Osteoblast (primary cell): ENCODE data around the gene MFAP3L. TPM values are rescaled to one million over a fixed set of nuclear protein-coding genes. Genes with fewer than 3 reads are reported as not detected.
A peak's percentile ranks its signal among the peaks of the same experiment; 100 is the strongest.

ENCODE experiments used
- DNase-seq: peaks from one replicate; pipeline ENCODE4 v3.0.0; 2011; ENCODE audit warnings: low spot score, mixed read lengths; ENCODE audit not compliant: insufficient read length; ENCODE audit errors: missing footprints
- H2AFZ ChIP-seq: 2 replicates; pipeline ENCODE4 v1.6.0; 2011; ENCODE audit warnings: mild to moderate bottlenecking, low read length
- H3K27ac ChIP-seq: 2 replicates; pipeline ENCODE4 v1.5.1; 2011; ENCODE audit warnings: mild to moderate bottlenecking, low read depth, low read length, moderate library complexity
- H3K27me3 ChIP-seq: 2 replicates; pipeline ENCODE4 v1.6.0; 2012; ENCODE audit warnings: mild to moderate bottlenecking, control low read depth, inconsistent platforms, low read length, moderate library complexity; ENCODE audit not compliant: insufficient read depth
- H3K36me3 ChIP-seq: 2 replicates; pipeline ENCODE4 v1.5.1; 2011; ENCODE audit warnings: mild to moderate bottlenecking, low read length, control low read depth, moderate library complexity; ENCODE audit not compliant: insufficient read depth
- H3K4me1 ChIP-seq: 2 replicates; pipeline ENCODE4 v1.5.1; 2011; ENCODE audit warnings: mild to moderate bottlenecking, low read length, control low read depth, moderate library complexity; ENCODE audit not compliant: insufficient read depth
- H3K4me2 ChIP-seq: 2 replicates; pipeline ENCODE4 v1.6.0; 2011; ENCODE audit warnings: mild to moderate bottlenecking, low read length; ENCODE audit not compliant: insufficient read depth
- H3K4me3 ChIP-seq: fragments of 200-600 bp; sonication (generic); 3 replicates; pipeline ENCODE4 v1.5.1; 2012; ENCODE audit warnings: mild to moderate bottlenecking, low read length, inconsistent platforms; ENCODE audit not compliant: insufficient read depth
- H3K79me2 ChIP-seq: 2 replicates; pipeline ENCODE4 v1.6.0; 2012; ENCODE audit warnings: mild to moderate bottlenecking, low read length, control low read depth, inconsistent platforms; ENCODE audit not compliant: insufficient read depth
- H3K9me3 ChIP-seq: 2 replicates; pipeline ENCODE4 v1.5.1; 2011; ENCODE audit warnings: low read depth, low read length, control low read depth
- H4K20me1 ChIP-seq: 2 replicates; pipeline ENCODE4 v1.6.0; 2012; ENCODE audit warnings: mild to moderate bottlenecking, low read length, control low read depth; ENCODE audit not compliant: insufficient read depth
- CTCF ChIP-seq: IDR thresholded peaks from 2 replicates; pipeline ENCODE4 v1.5.1; 2011; ENCODE audit warnings: mild to moderate bottlenecking, low read depth, low read length, moderate library complexity; ENCODE audit errors: extremely low read depth
- total RNA-seq: library from RNA; depleted of rRNA; stranded (reverse); fragments of >200 nt; gene quantifications from 2 replicates; pipeline ENCODE4 v1.2.3, GENCODE V29; 2012

Gene MFAP3L
- total RNA-seq, 1 donor, result 7.6 TPM

GRCh38 chr4:169976951-169977350 is 49.2 kb downstream of the MFAP3L start:
- Histone ChIP-seq H3K4me1 (peaks cover 12% of the 10 kb centered on the region), H3K4me3 (no peak overlapping the region), H3K9me3 (no peaks in the 10 kb centered on the region), H3K27ac (no peak overlapping the region), H2AFZ (no peak overlapping the region), H3K27me3 (no peaks in the 10 kb centered on the region), H3K36me3 (no peaks in the 10 kb centered on the region), H3K4me2 (no peak overlapping the region), H3K79me2 (no peaks in the 10 kb centered on the region), H4K20me1 (no peaks in the 10 kb centered on the region)
- TF ChIP-seq CTCF, result no peak
- DNase-seq, result no peak

- DNase-seq, result no peak
- Histone ChIP-seq H3K27me3 (no peaks in the 10 kb centered on the region), H2AFZ (no peak overlapping the region), H3K4me1 (peaks cover 19% of the 10 kb centered on the region), H3K36me3 (no peaks in the 10 kb centered on the region), H3K4me3 (no peak overlapping the region), H3K79me2 (no peaks in the 10 kb centered on the region), H3K27ac (no peak overlapping the region), H4K20me1 (no peaks in the 10 kb centered on the region), H3K9me3 (no peaks in the 10 kb centered on the region), H3K4me2 (no peak overlapping the region)
- TF ChIP-seq CTCF, result no peak
Measured at GRCh38 chr4:169975838-169976796, 50.1 kb downstream of the MFAP3L start.

GRCh38 chr4:169975131-169975837 is 50.9 kb downstream of the MFAP3L start:
- DNase-seq, result no peak
- H3K79me2 ChIP-seq, result no peaks in the 10 kb centered on the region
- H3K27me3 ChIP-seq, result no peaks in the 10 kb centered on the region
- H3K36me3 ChIP-seq, result no peaks in the 10 kb centered on the region
- H3K4me2 ChIP-seq, result peak overlapping the region; percentile 38
- H2AFZ ChIP-seq, result no peak overlapping the region
- peaks cover 19% of the 10 kb centered on the region for H3K4me1 ChIP-seq
- H3K4me3 ChIP-seq, result no peak overlapping the region
- no peaks in the 10 kb centered on the region for H3K9me3 ChIP-seq
- H4K20me1 ChIP-seq, result no peaks in the 10 kb centered on the region
- H3K27ac ChIP-seq, result no peak overlapping the region
- no peak for TF ChIP-seq CTCF

GRCh38 chr4:169971456-169972015 is 54.7 kb downstream of the MFAP3L start:
- no peak for DNase-seq
- Histone ChIP-seq H3K27ac (no peak overlapping the region), H3K36me3 (no peaks in the 10 kb centered on the region), H3K27me3 (no peaks in the 10 kb centered on the region), H3K4me3 (no peak overlapping the region), H3K4me2 (peak overlapping the region; percentile 37), H3K9me3 (no peaks in the 10 kb centered on the region), H2AFZ (peak overlapping the region; percentile 26), H4K20me1 (no peaks in the 10 kb centered on the region), H3K79me2 (no peaks in the 10 kb centered on the region), H3K4me1 (peaks cover 32% of the 10 kb centered on the region)
- TF ChIP-seq CTCF, result no peak
